Measurements from ENCODE around the gene MATN4.
"Not testable (repeated sequence)": the region's sequence is repeated elsewhere in the genome, so short reads cannot be mapped to it uniquely, and the experiment has no call there.

MATN4 gene

GRCh38 chr20:45308117-45308778 lies at the start of gene MATN4:
Gene MATN4 (minus strand): TSS chr20:45308299. CDS start chr20:45305582, 2,717 bp downstream.
- DNase-seq = no peak

GRCh38 chr20:45355209-45356084 lies 47.3 kb upstream of the MATN4 start:
- no peak for DNase-seq

GRCh38 chr20:45354423-45355208 lies 46.5 kb upstream of the MATN4 start:
- DNase-seq = no peak

- DNase-seq = no peak
These were observed 45.6 kb upstream of the MATN4 start for GRCh38 chr20:45353746-45354145.

- no peak for DNase-seq
These were observed 44.6 kb upstream of the MATN4 start for GRCh38 chr20:45352729-45353128.

- not testable (repeated sequence) for DNase-seq
These were observed 42.7 kb upstream of the MATN4 start for GRCh38 chr20:45350795-45351194.

- no peak for DNase-seq
These were observed 42.1 kb upstream of the MATN4 start for GRCh38 chr20:45350217-45350616.

- DNase-seq = peak in 5 of 6 experiments; percentile 18 to 45 (median 31)
These were observed 40.1 kb upstream of the MATN4 start, which contains the start of gene SDC4 for GRCh38 chr20:45347936-45348778. Gene SDC4 (minus strand): TSS chr20:45348424. CDS start chr20:45348384, 40 bp downstream.

GRCh38 chr20:45347297-45347935 lies 39.3 kb upstream of the MATN4 start:
- DNase-seq = no peak

GRCh38 chr20:45346851-45347250 lies 38.8 kb upstream of the MATN4 start:
- DNase-seq = no peak

GRCh38 chr20:45346291-45346718 lies 38.2 kb upstream of the MATN4 start:
- DNase-seq = no peak

- no peak for DNase-seq
These were observed 37.2 kb upstream of the MATN4 start for GRCh38 chr20:45345104-45345936.

- no peak for DNase-seq
These were observed 36.2 kb upstream of the MATN4 start for GRCh38 chr20:45344168-45344860.

GRCh38 chr20:45343532-45344167 lies 35.6 kb upstream of the MATN4 start:
- no peak for DNase-seq

GRCh38 chr20:45342855-45343531 lies 34.9 kb upstream of the MATN4 start:
- no peak for DNase-seq

- no peak for DNase-seq
These were observed 34.1 kb upstream of the MATN4 start for GRCh38 chr20:45341939-45342854.

GRCh38 chr20:45341579-45341938 lies 33.5 kb upstream of the MATN4 start:
- no peak for DNase-seq

- DNase-seq = no peak
These were observed 32.9 kb upstream of the MATN4 start for GRCh38 chr20:45340951-45341350.
